K562 (cell line): ENCODE measurements around the gene CIAO3. TPM values are rescaled to one million over a fixed set of nuclear protein-coding genes. Genes with fewer than 3 reads are reported as not detected.

Experiments
- ARID4B ChIP-seq: sonication (generic); formaldehyde crosslinking; IDR thresholded peaks from 2 replicates; pipeline ENCODE4 v1.8.0; 2022; ENCODE audit warnings: mild to moderate bottlenecking, missing genetic modification reagents
- POLR2G ChIP-seq: fragments of 200-400 bp; formaldehyde crosslinking; IDR thresholded peaks from 2 replicates; pipeline ENCODE4 v1.6.1; 2017; ENCODE audit warnings: low read depth, mild to moderate bottlenecking, antibody characterized with exemption, low read length, moderate library complexity
- TFAP4 ChIP-seq: sonication (generic); formaldehyde crosslinking; IDR thresholded peaks from 2 replicates; pipeline ENCODE4 v1.8.0; 2022; ENCODE audit warnings: missing genetic modification reagents, mild to moderate bottlenecking, moderate library complexity, borderline replicate concordance
- polyA plus RNA-seq, 8 experiments: library from polyadenylated mRNA; depleted of rRNA in 4 of 8; stranded (reverse) in 5 of 8; unstranded in 3 of 8; fragments of >200 nt; fragmentation: Nextera tagmentation in 2 of 8; fragmentation: Illumina TruSeq in 1 of 8; extraction: Ambion mirVana in 2 of 8; extraction: Trizol in 1 of 8; gene quantifications; 2 replicates each; pipeline versions ENCODE4 v1.2.1 to v1.2.3, GENCODE V29; 2011 to 2014; ENCODE audit warnings: inconsistent platforms in 1 of 8, missing spikeins in 1 of 8
- total RNA-seq, 7 experiments: library from RNA; depleted of rRNA in 6 of 7; stranded (reverse); fragments of >200 nt in 6 of 7; fragmentation: Illumina TruSeq in 2 of 7; extraction: Trizol in 2 of 7; gene quantifications; 2 replicates each; pipeline versions ENCODE4 v1.2.1 to v1.2.3, GENCODE V29; 2011 to 2021; ENCODE audit warnings: low replicate concordance in 1 of 7

The CIAO3 gene
- total and polyA plus RNA-seq, 9 of the 15 experiments (the other 6 are each of a cell fraction or from before 2014, with no cell fraction given), result 2.2 to 35.6 (median 18.7) TPM

- 0 out of 2 replicates have a peak, but pooled peaks have one; percentile 22 for TF ChIP-seq ARID4B
- TF ChIP-seq POLR2G, result peak; percentile 64
- peak; percentile 38; the same call in 1 of the 2 replicates for TF ChIP-seq TFAP4 (CRISPR knock-in tag)
Observed at GRCh38 chr16:682493-683395, 58.1 kb downstream of the CIAO3 start (continued).
